ENCODE data around the gene RCBTB1. TPM values are rescaled to one million over a fixed set of nuclear protein-coding genes. Genes with fewer than 3 reads are reported as not detected.
"Not testable (repeated sequence)": the region's sequence is repeated elsewhere in the genome, so short reads cannot be mapped to it uniquely, and the experiment has no call there.

The RCBTB1 gene
- total RNA-seq, 2 donors from 2014 or later, result 12.9 to 13.0 TPM

DNA sequence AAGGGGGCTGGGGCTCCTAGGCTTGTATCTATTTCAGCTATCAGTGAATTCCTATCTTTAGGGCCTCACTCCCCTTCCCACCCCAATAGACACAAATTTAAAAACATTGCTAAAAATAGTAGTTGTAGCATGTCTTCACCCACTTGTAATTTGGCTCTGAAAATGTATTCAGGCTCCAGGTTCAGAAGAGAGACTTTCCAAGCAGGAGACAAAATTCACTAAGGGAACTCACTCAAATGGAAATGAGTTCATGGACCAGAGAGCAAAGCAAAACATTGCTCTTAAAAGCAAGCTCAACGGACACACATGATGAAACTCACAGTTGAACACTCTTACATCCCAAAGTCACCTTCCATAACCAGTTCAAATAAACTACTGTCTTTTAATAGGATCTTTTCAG lies 52.8 kb downstream of the RCBTB1 start:
- DNase-seq (ENCODE audit: low spot score), result no peak
- intact Hi-C loops (cut with DNase I), result no loop called here

DNA sequence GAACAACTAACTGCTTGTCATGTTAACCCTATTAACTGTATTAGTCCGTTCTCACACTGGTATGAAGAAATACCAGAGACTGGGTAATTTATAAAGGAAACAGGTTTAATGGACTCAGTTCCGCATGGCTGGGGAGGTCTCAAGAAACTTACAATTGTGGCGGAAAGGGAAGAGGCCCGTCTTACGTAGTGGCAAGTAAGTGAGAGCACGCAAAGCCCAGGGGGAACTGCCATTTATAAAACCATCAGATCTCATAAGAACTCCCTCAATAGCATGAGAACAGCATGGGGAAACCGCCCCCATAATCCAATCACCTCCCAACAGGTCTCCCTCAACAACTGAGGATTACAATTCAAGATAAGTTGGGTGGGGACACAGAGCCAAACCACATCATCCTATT lies 54.9 kb downstream of the RCBTB1 start:
- intact Hi-C loops (cut with DNase I), result no loop called here
- no peak for DNase-seq (ENCODE audit: low spot score)

DNA sequence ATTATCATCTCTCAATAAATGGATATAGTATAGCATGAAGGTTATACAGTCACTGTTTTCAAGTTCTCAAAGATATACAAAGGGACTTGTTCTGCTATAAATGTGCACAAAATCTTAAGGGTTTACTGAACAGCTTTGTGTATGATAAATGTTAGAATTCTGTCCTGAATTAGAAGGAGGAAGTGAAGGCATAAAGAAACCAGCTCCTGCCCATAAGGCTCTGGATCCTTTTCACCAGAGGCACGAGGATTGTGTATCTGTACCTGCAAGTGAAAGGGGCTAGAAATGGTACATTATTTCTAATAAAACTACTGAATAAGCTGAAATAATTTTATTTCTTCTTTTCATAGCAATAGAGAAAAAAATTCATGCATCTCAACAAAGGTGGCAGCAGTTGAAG lies 57.2 kb downstream of the RCBTB1 start:
- no peak for DNase-seq (ENCODE audit: low spot score)
- intact Hi-C loops (cut with DNase I), result no loop called here

DNA sequence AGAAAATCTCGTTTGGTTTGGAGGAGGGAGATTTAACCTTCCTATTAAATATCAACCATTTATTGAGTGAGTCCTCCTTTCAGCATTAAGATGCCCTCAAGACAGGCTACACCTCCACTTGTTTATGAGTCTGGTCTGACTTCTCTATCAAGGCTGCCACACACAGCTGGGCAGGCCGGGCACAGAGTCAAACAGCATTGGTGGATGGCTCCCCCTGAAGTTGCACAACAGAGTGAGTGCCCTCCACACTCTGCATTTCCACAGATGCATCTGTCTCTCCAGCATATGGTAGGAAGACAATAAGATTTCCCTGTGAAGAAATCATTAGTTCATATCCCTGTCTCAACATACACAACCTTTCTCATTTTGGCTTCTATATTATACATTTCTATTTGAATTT lies 58.2 kb downstream of the RCBTB1 start:
- intact Hi-C loops (cut with DNase I), result no loop called here
- no peak for DNase-seq (ENCODE audit: low spot score)

DNA sequence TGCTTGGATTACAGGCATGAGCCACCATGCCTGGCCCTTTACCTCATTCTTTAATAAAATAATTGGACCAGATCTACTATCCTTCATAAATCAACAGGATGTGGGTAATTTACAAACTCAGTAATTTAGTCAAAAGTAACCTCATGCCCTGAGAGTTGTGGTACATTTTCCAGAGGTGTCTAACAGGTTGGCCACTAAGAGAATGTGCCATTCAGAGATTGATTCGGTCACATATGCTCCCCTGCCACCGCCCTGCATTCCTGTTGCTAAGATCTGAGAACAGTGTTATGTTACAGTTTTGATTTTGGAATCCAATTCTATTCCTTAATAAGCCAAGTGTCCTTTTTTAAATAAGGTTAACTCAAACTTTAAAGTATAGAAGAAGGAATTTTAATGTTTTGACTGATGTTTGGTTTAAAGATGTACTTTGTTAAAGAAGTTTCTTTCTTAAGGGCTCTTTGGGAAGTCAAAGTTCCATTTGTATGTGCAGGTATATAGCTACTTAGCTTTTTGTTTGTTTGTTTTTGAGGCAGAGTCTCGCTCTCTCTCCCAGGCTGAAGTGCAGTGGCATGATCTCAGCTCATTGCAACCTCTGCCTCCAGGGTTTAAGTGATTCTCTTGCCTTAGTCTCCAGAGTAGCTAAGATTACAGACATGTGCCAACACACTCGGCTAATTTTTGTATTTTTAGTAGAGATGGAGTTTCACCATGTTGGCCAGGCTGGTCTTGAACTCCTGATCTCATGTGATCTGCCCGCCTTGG lies 60.4 kb downstream of the RCBTB1 start:
- DNase-seq (ENCODE audit: low spot score), result no peak
- intact Hi-C loops (cut with DNase I), result no loop called here

DNA sequence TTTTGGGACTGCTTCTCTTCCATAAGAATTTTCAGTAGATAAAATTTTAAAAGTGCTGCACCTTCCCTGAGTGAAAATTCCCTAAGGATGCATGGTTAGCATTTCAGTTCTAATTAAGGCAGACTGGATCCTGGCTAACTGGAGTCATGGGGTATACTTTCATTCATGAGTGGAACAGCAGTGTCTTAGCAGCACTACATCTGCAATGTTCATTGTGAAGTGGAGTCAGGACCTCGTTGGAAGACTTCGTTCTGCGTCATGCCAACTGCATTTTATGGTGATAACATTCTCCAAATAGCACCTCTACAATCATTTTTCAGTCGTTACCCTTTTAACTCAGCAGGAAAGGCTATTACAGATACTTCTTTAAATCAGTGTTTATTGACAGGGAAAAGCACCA lies 64.1 kb downstream of the RCBTB1 start:
- intact Hi-C loops (cut with DNase I), result no loop called here
- DNase-seq (ENCODE audit: low spot score), result no peak

DNA sequence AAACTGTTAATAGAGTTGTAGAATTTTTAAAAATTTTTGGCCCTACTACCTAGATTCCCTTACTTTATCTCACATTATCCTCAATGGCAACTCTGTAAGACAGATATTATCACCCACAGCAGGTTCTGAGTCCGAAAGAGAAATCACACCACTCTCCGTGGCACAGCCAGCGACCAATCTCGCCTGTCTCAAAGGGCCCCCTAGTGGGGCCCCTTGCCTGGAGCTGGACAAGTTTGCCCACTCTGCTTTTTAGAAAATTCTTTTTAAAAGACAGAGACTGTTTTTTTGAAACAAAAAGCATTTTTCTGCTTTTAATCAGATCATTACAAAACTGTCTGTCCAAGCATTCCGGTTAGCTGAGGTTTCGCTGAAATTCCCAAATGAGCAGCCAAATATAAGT lies 67.9 kb downstream of the RCBTB1 start:
- DNase-seq (ENCODE audit: low spot score), result no peak
- intact Hi-C loops (cut with DNase I), result no loop called here

DNA sequence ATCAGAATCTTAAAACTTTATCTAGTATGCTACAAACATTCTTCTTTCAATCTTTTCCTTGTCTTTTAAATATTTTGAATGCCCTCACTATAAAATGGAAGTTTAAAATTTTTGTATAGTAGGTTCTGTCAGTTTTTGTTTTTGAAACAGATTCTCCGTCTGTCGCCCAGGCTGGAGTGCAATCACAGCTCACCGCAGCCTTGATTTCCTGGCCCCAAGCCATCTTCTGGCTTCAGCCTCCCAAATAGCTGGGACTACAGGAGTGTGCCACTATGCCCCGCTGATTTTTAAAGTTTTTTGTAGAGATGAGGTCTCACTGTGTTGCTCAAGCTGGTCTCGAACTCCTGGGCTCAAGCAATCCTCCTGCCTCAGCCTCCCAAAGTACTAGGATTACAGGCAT lies 68.9 kb downstream of the RCBTB1 start:
- DNase-seq (ENCODE audit: low spot score), result no peak
- intact Hi-C loops (cut with DNase I), result no loop called here

DNA sequence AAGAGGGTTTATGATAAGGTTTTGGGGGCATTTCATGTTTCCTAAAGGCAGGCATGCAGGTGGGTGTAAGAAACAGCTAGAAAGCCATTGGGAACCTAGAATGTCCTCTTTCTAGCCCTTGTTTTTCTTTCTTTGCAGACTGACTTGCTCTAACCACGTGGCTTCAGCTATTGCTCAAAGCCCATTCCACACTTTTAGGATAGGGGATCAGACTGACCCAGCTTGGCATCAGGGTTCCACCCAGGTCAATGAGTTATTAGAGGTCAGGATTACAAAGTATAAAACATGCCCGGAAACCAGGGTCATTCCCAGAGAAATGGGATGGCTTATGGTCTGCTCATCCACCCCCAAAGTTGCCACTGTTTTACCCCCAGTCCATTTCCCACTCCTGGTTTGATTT lies 72.8 kb downstream of the RCBTB1 start:
- intact Hi-C loops (cut with DNase I), result no loop called here
- no peak for DNase-seq (ENCODE audit: low spot score)

DNA sequence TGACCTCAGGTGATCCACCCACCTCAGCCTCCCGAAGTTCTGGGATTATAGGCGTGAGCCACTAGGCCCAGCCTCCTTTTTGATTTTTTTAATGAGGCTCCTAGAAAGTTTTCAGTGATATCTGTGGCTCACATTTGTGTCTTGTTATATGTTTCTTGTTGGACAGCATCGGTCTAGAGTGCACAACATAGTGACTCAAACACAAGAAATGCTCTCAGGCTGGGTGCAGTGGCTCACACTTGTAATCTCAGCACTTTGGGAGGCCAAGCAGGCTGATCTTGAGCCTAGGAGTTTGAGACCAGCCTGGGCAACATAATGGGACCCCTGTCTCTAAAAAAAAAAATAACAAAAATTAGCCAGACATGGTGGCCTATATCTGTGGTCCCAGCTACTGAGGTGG lies 81.4 kb downstream of the RCBTB1 start:
- DNase-seq (ENCODE audit: low spot score), result no peak
- intact Hi-C loops (cut with DNase I), result no loop called here

DNA sequence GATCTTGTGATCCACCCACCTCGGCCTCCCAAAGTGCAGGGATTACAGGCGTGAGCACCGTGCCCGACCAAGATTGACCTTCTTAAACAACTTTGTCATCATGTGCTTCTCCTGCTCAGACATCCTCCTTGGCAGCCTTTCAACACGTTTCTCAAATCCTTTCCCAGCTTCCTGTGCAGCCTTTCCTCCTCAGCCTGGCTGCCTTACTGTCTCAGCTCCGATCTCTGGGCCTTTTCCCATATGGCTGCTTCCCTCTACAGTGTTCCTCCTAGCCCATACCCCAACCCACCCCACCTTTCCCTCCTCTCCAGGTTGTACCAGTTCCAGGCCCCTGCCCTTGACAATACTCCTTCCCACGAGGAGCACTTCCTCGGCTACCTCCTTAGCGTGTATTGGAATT lies 82.4 kb downstream of the RCBTB1 start:
- intact Hi-C loops (cut with DNase I), result no loop called here
- DNase-seq (ENCODE audit: low spot score), result no peak

DNA sequence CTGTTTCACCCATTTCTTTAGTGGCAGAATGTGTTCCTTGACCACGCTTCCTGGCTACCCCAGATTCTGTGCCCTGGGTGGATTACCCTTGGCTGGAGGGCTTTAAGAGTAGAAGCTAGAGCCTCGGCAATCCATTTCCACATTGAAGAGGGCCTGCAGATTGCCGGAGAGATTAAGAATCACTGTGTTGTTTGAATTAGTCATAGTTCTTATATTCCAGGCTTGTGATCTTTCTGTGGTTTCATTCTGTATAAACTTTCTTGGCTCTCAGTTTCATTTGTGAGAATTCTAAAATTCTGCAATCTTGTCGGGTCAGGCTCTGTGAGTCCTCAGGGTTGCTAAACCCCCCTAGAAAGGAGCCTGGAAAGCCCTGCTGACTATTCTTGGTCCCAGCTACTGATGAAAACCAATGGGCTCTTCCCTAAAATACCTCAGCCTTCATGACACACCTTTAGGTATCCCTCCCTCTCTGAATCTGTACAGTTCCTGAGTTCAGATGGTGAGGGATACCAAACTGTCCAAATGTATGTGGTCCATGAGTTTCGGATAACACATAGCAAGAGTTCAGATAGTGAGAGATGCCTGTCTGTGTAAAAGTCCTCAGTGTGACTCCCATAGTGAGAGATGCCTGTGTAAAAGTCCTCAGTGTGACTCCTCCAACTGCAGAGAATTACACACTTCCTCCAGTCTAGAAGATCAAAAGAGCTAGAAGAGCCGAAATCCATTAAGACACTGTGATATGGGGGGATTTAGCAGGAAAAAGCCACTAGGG lies 85.3 kb downstream of the RCBTB1 start:
- DNase-seq (ENCODE audit: low spot score), result no peak
- intact Hi-C loops (cut with DNase I), result no loop called here

DNA sequence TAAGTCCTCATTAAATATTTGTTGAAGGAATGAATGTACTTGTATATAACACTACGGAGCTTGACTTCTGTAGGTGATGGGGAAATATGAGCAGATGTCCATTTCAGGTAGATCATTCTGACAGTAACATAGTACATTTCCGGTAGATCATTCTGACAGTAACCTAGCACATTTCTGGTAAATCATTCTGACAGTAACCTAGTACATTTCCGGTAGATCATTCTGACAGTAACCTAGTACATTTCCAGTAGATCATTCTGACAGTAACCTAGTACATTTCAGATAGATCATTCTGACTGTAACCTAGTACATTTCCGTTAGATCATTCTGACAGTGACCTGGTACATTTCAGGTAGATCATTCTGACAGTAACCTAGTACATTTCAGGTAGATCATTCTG lies 87.2 kb downstream of the RCBTB1 start:
- DNase-seq (ENCODE audit: low spot score), result no peak
- intact Hi-C loops (cut with DNase I), result no loop called here

DNA sequence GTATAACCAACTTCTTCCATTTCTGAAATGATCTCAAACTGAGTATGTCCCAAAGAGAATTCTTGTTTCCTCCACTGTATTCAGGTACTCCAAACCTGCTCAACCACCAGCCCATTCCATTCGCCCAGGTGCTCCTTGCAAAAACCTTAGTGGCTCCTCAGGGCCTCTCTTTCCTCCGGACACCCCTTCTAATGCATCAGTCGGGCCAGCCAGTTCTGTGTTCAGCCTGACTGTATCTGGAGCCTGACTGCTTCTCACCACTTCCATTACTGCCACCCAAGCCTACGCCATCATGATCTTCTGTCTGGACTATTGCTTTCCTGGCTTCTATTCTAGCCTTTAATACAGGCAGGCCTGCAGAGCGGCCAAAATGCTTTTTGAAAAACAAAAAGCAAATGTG lies 88.1 kb downstream of the RCBTB1 start:
- no peak for DNase-seq (ENCODE audit: low spot score)
- intact Hi-C loops (cut with DNase I), result no loop called here

DNA sequence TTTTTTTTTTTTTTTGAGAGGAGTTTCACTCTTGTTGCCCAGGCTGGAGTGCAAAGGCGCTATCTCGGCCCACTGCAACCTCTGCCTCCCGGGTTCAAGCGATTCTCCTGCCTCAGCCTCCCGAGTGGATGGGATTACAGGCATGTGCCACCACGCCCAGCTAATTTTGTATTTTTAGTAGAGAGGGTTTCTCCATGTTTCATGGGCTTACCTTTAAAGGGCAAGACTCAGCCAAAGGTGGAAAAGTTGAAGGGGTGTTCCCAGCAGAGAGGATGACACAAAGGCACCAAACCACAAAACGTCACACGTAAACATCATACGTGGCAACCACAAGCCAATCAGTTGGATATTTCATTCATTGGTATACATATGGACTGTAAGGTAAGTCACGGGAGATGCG lies 88.5 kb downstream of the RCBTB1 start:
- DNase-seq (ENCODE audit: low spot score); intact Hi-C loops (cut with DNase I): not testable (repeated sequence)

DNA sequence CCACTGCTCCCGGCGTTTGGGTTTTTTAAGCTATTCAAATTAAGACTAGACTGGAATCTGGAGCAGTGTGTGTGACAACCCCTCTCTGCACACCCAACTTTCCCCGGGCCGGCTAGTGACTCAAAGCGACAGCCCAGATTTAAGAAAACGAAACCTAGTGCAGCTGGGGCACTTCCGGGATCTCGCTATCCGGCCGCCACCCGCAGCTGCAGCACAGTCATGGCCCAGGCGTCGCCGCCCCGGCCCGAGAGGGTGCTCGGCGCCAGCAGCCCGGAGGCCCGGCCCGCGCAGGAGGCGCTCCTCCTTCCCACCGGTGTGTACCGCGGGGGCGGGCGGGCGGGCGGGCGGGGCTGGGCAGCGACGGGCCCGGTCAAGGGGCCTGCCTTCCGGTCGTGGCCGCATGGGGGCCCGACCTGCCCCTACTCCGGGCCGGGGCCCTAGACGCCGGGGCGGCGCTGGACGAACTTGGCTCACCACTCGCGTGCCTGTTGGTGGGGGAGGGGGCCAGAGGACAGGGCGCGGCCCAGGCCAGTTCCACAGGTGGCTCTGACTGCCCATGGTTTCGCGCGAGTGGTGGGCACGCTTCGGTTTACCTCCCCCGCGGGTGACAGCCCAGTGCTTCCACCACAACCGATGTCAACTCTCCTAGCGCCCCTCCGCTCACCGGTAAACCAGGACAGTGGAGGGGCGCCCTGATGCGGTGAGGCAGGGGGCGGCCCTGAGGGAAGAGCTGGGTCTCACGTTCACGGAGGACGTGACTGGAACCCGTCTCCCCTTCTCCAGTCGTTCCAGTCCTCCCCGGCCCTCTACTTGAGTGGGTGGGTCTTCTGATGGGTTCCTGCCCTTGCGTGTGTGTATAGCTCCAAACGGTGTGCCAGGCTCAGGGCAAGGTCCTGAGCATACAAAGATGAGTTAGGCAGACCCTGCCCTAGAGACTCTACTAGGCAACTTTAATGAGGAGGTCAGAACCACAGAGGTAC lies 89.3 kb downstream of the RCBTB1 start, which contains the start of gene PHF11:
Gene PHF11 (plus strand): TSS at position 171 of the 980 bp plus-strand sequence. CDS start 49 bp downstream, at position 220.
- intact Hi-C loops (cut with DNase I), result no loop called here
- DNase-seq (ENCODE audit: low spot score), result peak; percentile 95

DNA sequence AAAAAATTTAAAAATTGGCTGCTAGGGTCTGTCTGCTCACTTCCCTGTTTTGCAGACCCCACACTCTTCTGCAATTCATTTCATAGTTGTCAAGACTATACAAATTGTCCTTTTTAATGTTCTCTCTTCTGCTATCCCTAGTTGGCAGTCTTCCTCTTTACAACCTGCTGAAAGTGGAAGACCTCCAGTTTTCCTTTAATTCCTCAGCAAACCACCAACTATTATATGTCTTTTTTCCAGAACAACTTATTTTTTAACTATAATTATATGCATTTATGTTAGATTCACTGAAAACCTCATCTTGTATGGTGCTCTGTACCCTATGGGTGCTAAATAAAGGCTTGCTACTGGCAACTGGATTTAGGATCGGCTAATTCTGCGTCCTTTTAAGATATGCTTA lies 90.7 kb downstream of the RCBTB1 start:
- intact Hi-C loops (cut with DNase I), result no loop called here
- DNase-seq (ENCODE audit: low spot score), result no peak

DNA sequence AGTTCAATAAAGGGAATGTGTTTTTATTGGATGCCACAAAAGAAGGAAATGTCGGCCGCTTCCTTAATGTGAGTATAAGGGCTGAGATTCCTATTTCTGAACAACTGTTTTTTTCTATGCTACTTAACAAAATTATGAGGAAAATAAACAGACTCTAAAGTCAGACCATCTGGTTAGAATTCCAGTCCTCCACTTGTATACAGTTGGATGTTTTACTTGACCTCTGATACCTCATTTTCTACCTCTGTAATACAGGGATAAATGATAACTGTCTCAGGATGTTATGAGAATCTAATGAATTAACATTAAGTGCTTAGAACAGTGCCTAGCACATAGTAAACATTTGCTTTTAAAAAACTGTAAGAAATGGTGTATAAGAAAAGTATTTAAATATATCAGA lies 96.8 kb downstream of the RCBTB1 start:
- no peak for DNase-seq (ENCODE audit: low spot score)
- intact Hi-C loops (cut with DNase I), result no loop called here
